GM23338 (cell line): ENCODE data around the gene SERP1. TPM values are rescaled to one million over a fixed set of nuclear protein-coding genes. Genes with fewer than 3 reads are reported as not detected.

Source experiments
- ATAC-seq: fragments of 200-7000 bp; cut with Tn5 transposase; 3 replicates; pipeline ENCODE4 v1.9.1; 2020
- DNase-seq: peaks from one replicate; pipeline ENCODE4 v3.0.0-alpha.2; 2015; ENCODE audit warnings: low spot score
- H2AFZ ChIP-seq: fragments of 200-600 bp; sonication (generic); 2 replicates; pipeline ENCODE4 v1.8.0; 2016; ENCODE audit warnings: antibody characterized with exemption, mild to moderate bottlenecking, moderate library complexity
- H3F3A ChIP-seq: fragments of 200-600 bp; sonication (generic); replicated peaks from 2 replicates; pipeline ENCODE4 v1.8.0; 2017; ENCODE audit warnings: antibody characterized with exemption, mixed run types, low read depth
- H3K27ac ChIP-seq: fragments of 200-600 bp; sonication (generic); 2 replicates; pipeline ENCODE4 v1.6.1; 2016; ENCODE audit warnings: low read depth
- H3K27me3 ChIP-seq: fragments of 200-600 bp; sonication (generic); 2 replicates; pipeline ENCODE4 v1.8.0; 2016; ENCODE audit warnings: mild to moderate bottlenecking, mixed run types, moderate library complexity; ENCODE audit not compliant: insufficient read depth
- H3K36me3 ChIP-seq: fragments of 200-600 bp; sonication (generic); 2 replicates; pipeline ENCODE4 v1.8.0; 2016; ENCODE audit warnings: mild to moderate bottlenecking; ENCODE audit not compliant: insufficient read depth
- H3K4me1 ChIP-seq: fragments of 200-600 bp; sonication (generic); 2 replicates; pipeline ENCODE4 v1.8.0; 2016; ENCODE audit warnings: mild to moderate bottlenecking, moderate library complexity; ENCODE audit not compliant: insufficient read depth
- H3K4me2 ChIP-seq: fragments of 200-600 bp; sonication (generic); 2 replicates; pipeline ENCODE4 v1.7.1; 2017; ENCODE audit warnings: mixed run types
- H3K4me3 ChIP-seq: fragments of 200-600 bp; sonication (generic); 2 replicates; pipeline ENCODE4 v1.6.1; 2016; ENCODE audit warnings: mixed run types
- H3K79me2 ChIP-seq: fragments of 200-600 bp; sonication (generic); replicated peaks from 2 replicates; pipeline ENCODE4 v1.8.0; 2017; ENCODE audit warnings: mild to moderate bottlenecking; ENCODE audit not compliant: insufficient read depth
- H3K9me2 ChIP-seq: fragments of 200-600 bp; sonication (generic); 2 replicates; pipeline ENCODE4 v1.8.0; 2017; ENCODE audit not compliant: insufficient read depth
- H4K20me1 ChIP-seq: fragments of 200-600 bp; sonication (generic); replicated peaks from 2 replicates; pipeline ENCODE4 v1.8.0; 2017; ENCODE audit warnings: mild to moderate bottlenecking; ENCODE audit not compliant: insufficient read depth
- H3K27ac Mint-ChIP-seq: 2 replicates; pipeline ENCODE4 v1.8.0; 2020; ENCODE audit warnings: inconsistent platforms, mild to moderate bottlenecking, moderate library complexity, mixed read lengths
- H3K27me3 Mint-ChIP-seq: 3 replicates; pipeline ENCODE4 v1.8.0; 2022; ENCODE audit warnings: low read depth, mild to moderate bottlenecking, moderate library complexity, mixed read lengths, inconsistent platforms; ENCODE audit not compliant: insufficient read depth, poor library complexity
- H3K36me3 Mint-ChIP-seq: 3 replicates; pipeline ENCODE4 v1.8.0; 2021; ENCODE audit warnings: low read depth, mild to moderate bottlenecking, inconsistent platforms, moderate library complexity, mixed read lengths
- H3K4me1 Mint-ChIP-seq: 3 replicates; pipeline ENCODE4 v1.8.0; 2020; ENCODE audit warnings: mild to moderate bottlenecking, inconsistent platforms, mixed read lengths
- H3K4me3 Mint-ChIP-seq: 3 replicates; pipeline ENCODE4 v1.8.0; 2021; ENCODE audit warnings: moderate library complexity, mild to moderate bottlenecking, inconsistent platforms, mixed read lengths
- H3K9me3 Mint-ChIP-seq: 3 replicates; pipeline ENCODE4 v1.8.0; 2020; ENCODE audit warnings: moderate library complexity, mild to moderate bottlenecking, inconsistent platforms, mixed read lengths
- CREB1 ChIP-seq: fragments of 250-450 bp; sonication (Bioruptor Pico); IDR thresholded peaks from 2 replicates; pipeline ENCODE4 v1.5.0; 2020; ENCODE audit warnings: low read depth, mild to moderate bottlenecking, moderate library complexity
- EZH2 ChIP-seq: fragments of 200-600 bp; sonication (generic); IDR thresholded peaks from one replicate; pipeline ENCODE4 v1.8.0; 2017; ENCODE audit warnings: antibody characterized with exemption, mild to moderate bottlenecking, low read depth; ENCODE audit not compliant: unreplicated experiment
- EZH2phosphoT487 ChIP-seq: fragments of 200-600 bp; sonication (generic); IDR thresholded peaks from one replicate; pipeline ENCODE4 v1.8.1; 2018; ENCODE audit warnings: antibody characterized with exemption; ENCODE audit not compliant: unreplicated experiment
- JUNB ChIP-seq: IDR thresholded peaks from one replicate; pipeline ENCODE4 v1.6.1; 2016; ENCODE audit warnings: antibody characterized with exemption; ENCODE audit not compliant: unreplicated experiment
- NANOG ChIP-seq: IDR thresholded peaks from 2 replicates; pipeline ENCODE4 v1.6.1; 2016; ENCODE audit warnings: antibody characterized with exemption, borderline replicate concordance
- POLR2AphosphoS5 ChIP-seq: IDR thresholded peaks from 2 replicates; pipeline ENCODE4 v1.6.1; 2016; ENCODE audit warnings: antibody characterized with exemption, low read depth
- STAT1 ChIP-seq: IDR thresholded peaks from one replicate; pipeline ENCODE4 v1.6.1; 2016; ENCODE audit warnings: antibody characterized with exemption; ENCODE audit not compliant: unreplicated experiment
- ZNF114 ChIP-seq: fragments of 250-450 bp; sonication (Bioruptor Pico); IDR thresholded peaks from 2 replicates; pipeline ENCODE4 v1.5.0; 2020; ENCODE audit warnings: mild to moderate bottlenecking, moderate library complexity
- ZNF331 ChIP-seq: fragments of 250-450 bp; sonication (Bioruptor Pico); IDR thresholded peaks from 2 replicates; pipeline ENCODE4 v1.5.0; 2020; ENCODE audit warnings: low read depth, mild to moderate bottlenecking, moderate library complexity
- polyA plus RNA-seq: library from polyadenylated mRNA; unstranded; fragments of >200 nt; fragmentation: Nextera tagmentation; extraction: Ambion mirVana; gene quantifications from 2 replicates; pipeline ENCODE4 v1.2.1, GENCODE V29; 2016
- total RNA-seq: library from RNA; depleted of rRNA; stranded (reverse); fragments of >200 nt; shearing (Covaris generic); gene quantifications from 2 replicates; pipeline ENCODE4 v1.2.3, GENCODE V29; 2014
- TF ChIP-seq, protein P1 (sequence below): IDR thresholded peaks from one replicate; pipeline ENCODE4 v1.6.1; 2018; ENCODE audit warnings: antibody characterized with exemption; ENCODE audit not compliant: unreplicated experiment
- TF ChIP-seq, protein P2 (sequence below): IDR thresholded peaks from 2 replicates; pipeline ENCODE4 v1.6.1; 2016; ENCODE audit warnings: antibody characterized with exemption
- TF ChIP-seq, protein P3 (sequence below), 2 experiments: fragments of 200-600 bp in 1 of 2; sonication (generic) in 1 of 2; conservative IDR thresholded peaks; 2 replicates each; pipeline versions ENCODE4 v1.5.1 to v1.6.1; 2016 to 2017; ENCODE audit warnings: antibody characterized with exemption in 2 of 2, low read depth in 2 of 2, mild to moderate bottlenecking in 2 of 2, moderate library complexity in 1 of 2

SERP1 gene
- total and polyA plus RNA-seq, 2 experiments from 2014 or later: 211 to 252 TPM

DNA sequence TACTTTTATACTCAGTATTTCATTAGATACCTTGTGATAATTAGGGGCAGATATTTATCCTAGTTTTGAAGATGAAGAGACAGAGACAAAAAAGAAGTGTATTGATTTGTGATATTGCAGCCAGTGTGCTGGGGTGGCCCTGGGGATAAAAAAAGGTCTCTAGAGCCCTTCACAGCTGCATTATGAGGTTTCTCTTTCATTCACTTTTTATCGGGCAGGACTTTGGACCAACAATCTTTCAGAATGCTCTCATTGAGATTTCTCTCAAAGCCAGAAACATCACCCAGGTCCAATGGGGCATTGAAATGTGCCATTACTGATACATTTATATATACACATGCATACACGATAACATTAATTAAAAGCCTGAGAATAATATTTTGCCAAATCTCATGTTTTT lies 36.3 kb upstream of the SERP1 start:
- H3K4me3 Mint-ChIP-seq: no peak overlapping the region
- no peaks in the 10 kb centered on the region for H3K4me1 ChIP-seq
- DNase-seq (no peak), ATAC-seq (no peak)
- no peaks in the 10 kb centered on the region for H3K27me3 ChIP-seq
- no peaks in the 10 kb centered on the region for H3K9me2 ChIP-seq
- no peak overlapping the region for H3K4me2 ChIP-seq
- no peak overlapping the region for H3K27ac Mint-ChIP-seq
- H3K36me3 ChIP-seq: peaks cover 30% of the 10 kb centered on the region; the same call in 1 of the 2 replicates
- H3K9me3 Mint-ChIP-seq: no peaks in the 10 kb centered on the region
- peaks cover 59% of the 10 kb centered on the region for H3K36me3 Mint-ChIP-seq
- H3K4me3 ChIP-seq: no peak overlapping the region
- no peaks in the 10 kb centered on the region; the same call in 1 of the 2 replicates for H4K20me1 ChIP-seq
- no peak overlapping the region for H3K27ac ChIP-seq
- H3K4me1 Mint-ChIP-seq: no peaks in the 10 kb centered on the region
- peaks cover 3% of the 10 kb centered on the region; the same call in 1 of the 2 replicates for H3F3A ChIP-seq
- TF ChIP-seq ZNF331 (CRISPR knock-in tag) (no peak), STAT1 (no peak)
- TF ChIP-seq, protein P1, sequence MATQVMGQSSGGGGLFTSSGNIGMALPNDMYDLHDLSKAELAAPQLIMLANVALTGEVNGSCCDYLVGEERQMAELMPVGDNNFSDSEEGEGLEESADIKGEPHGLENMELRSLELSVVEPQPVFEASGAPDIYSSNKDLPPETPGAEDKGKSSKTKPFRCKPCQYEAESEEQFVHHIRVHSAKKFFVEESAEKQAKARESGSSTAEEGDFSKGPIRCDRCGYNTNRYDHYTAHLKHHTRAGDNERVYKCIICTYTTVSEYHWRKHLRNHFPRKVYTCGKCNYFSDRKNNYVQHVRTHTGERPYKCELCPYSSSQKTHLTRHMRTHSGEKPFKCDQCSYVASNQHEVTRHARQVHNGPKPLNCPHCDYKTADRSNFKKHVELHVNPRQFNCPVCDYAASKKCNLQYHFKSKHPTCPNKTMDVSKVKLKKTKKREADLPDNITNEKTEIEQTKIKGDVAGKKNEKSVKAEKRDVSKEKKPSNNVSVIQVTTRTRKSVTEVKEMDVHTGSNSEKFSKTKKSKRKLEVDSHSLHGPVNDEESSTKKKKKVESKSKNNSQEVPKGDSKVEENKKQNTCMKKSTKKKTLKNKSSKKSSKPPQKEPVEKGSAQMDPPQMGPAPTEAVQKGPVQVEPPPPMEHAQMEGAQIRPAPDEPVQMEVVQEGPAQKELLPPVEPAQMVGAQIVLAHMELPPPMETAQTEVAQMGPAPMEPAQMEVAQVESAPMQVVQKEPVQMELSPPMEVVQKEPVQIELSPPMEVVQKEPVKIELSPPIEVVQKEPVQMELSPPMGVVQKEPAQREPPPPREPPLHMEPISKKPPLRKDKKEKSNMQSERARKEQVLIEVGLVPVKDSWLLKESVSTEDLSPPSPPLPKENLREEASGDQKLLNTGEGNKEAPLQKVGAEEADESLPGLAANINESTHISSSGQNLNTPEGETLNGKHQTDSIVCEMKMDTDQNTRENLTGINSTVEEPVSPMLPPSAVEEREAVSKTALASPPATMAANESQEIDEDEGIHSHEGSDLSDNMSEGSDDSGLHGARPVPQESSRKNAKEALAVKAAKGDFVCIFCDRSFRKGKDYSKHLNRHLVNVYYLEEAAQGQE: no peak
- H3K79me2 ChIP-seq: no peaks in the 10 kb centered on the region
- no peak overlapping the region for H2AFZ ChIP-seq
- peaks cover 1% of the 10 kb centered on the region for H3K27me3 Mint-ChIP-seq

DNA sequence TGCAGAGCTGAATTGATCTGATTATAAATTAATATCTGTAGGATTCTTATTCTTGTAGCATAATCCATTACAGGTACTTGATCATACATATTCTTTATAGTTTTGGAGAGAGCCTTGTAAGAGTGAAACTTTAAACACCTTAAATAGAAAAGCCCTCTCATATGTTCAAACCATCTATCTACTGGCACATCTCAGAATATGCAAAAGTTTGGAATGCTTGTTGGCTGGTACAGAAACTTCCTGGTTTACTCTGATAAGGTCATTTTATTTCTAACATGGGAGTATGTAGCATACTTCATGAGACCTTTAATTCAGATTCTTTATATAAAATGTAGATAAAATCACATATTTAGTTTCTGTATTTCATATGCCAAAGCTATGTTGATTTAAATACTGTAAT lies 34.9 kb upstream of the SERP1 start:
- Histone ChIP-seq H2AFZ (no peak overlapping the region), H4K20me1 (no peaks in the 10 kb centered on the region; the same call in 1 of the 2 replicates), H3K36me3 (peaks cover 30% of the 10 kb centered on the region; the same call in 1 of the 2 replicates), H3K9me2 (no peaks in the 10 kb centered on the region), H3K4me3 (no peak overlapping the region), H3K4me1 (no peaks in the 10 kb centered on the region), H3K4me2 (no peak overlapping the region), H3K79me2 (no peaks in the 10 kb centered on the region), H3K27me3 (no peaks in the 10 kb centered on the region), H3F3A (no peaks in the 10 kb centered on the region; the same call in 1 of the 2 replicates), H3K27ac (no peak overlapping the region)
- no peak for ATAC-seq
- Mint-ChIP-seq H3K9me3 (no peaks in the 10 kb centered on the region), H3K27me3 (peaks cover 1% of the 10 kb centered on the region), H3K36me3 (peaks cover 64% of the 10 kb centered on the region), H3K27ac (no peak overlapping the region), H3K4me1 (no peaks in the 10 kb centered on the region), H3K4me3 (no peak overlapping the region)
- no peak for DNase-seq
- no peak for TF ChIP-seq JUNB
- TF ChIP-seq, protein P2, sequence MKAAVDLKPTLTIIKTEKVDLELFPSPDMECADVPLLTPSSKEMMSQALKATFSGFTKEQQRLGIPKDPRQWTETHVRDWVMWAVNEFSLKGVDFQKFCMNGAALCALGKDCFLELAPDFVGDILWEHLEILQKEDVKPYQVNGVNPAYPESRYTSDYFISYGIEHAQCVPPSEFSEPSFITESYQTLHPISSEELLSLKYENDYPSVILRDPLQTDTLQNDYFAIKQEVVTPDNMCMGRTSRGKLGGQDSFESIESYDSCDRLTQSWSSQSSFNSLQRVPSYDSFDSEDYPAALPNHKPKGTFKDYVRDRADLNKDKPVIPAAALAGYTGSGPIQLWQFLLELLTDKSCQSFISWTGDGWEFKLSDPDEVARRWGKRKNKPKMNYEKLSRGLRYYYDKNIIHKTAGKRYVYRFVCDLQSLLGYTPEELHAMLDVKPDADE: no peak
- no peak for TF ChIP-seq ZNF331 (CRISPR knock-in tag)
- no peak for TF ChIP-seq CREB1
- no peak for TF ChIP-seq NANOG
- TF ChIP-seq, protein P3, sequence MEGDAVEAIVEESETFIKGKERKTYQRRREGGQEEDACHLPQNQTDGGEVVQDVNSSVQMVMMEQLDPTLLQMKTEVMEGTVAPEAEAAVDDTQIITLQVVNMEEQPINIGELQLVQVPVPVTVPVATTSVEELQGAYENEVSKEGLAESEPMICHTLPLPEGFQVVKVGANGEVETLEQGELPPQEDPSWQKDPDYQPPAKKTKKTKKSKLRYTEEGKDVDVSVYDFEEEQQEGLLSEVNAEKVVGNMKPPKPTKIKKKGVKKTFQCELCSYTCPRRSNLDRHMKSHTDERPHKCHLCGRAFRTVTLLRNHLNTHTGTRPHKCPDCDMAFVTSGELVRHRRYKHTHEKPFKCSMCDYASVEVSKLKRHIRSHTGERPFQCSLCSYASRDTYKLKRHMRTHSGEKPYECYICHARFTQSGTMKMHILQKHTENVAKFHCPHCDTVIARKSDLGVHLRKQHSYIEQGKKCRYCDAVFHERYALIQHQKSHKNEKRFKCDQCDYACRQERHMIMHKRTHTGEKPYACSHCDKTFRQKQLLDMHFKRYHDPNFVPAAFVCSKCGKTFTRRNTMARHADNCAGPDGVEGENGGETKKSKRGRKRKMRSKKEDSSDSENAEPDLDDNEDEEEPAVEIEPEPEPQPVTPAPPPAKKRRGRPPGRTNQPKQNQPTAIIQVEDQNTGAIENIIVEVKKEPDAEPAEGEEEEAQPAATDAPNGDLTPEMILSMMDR (conservative IDR thresholded peaks at IDR 0.05; ENCODE audit: low read depth in 2 of 2): no peak
- TF ChIP-seq ZNF114: no peak
- TF ChIP-seq EZH2: no peak
- TF ChIP-seq STAT1: no peak
- TF ChIP-seq POLR2AphosphoS5: no peak
- no peak for TF ChIP-seq EZH2phosphoT487
- TF ChIP-seq, protein P1: no peak
